Left lung (tissue), 10 donors: ENCODE results near the gene WDFY2. TPM values are rescaled to one million over a fixed set of nuclear protein-coding genes. Genes with fewer than 3 reads are reported as not detected.

Source experiments
- ATAC-seq: fragments of 200-7000 bp; cut with Tn5 transposase; one replicate; pipeline ENCODE4 v1.9.1; 2020; ENCODE audit warnings: moderate library complexity
- DNase-seq, 4 donors: peaks; one replicate each; pipeline ENCODE4 v3.0.0-alpha.2; 2013 to 2020
- H3K27ac ChIP-seq, 2 donors: fragments of 200-600 bp; sonication (generic) in 1 of 2; one replicate each; pipeline versions ENCODE4 v1.5.0 to v1.8.0; 2020 to 2021
- H3K27me3 ChIP-seq, 2 donors: fragments of 200-600 bp; sonication (generic) in 1 of 2; one replicate each; pipeline versions ENCODE4 v1.5.0 to v1.8.0; 2020 to 2021
- H3K36me3 ChIP-seq, 2 donors: fragments of 200-600 bp; sonication (generic) in 1 of 2; one replicate each; pipeline versions ENCODE4 v1.5.0 to v1.8.0; 2020 to 2021
- H3K4me1 ChIP-seq, 2 donors: fragments of 200-600 bp; one replicate each; pipeline ENCODE4 v1.8.0; 2021
- H3K4me3 ChIP-seq, 2 donors: fragments of 200-600 bp; sonication (generic) in 1 of 2; one replicate each; pipeline versions ENCODE4 v1.5.0 to v1.8.0; 2020 to 2021; ENCODE audit warnings: mild to moderate bottlenecking in 1 of 2
- H3K9me3 ChIP-seq, 2 donors: fragments of 200-600 bp; sonication (generic) in 1 of 2; one replicate each; pipeline versions ENCODE4 v1.5.0 to v1.8.0; 2020 to 2021
- CTCF ChIP-seq, 2 donors: fragments of 200-600 bp; sonication (generic) in 1 of 2; IDR thresholded peaks; one replicate each; pipeline versions ENCODE4 v1.5.0 to v1.8.0; 2021; ENCODE audit warnings: antibody characterized with exemption in 2 of 2
- intact Hi-C, 2 donors: fragments of 100-400 bp; cut with DNase I; formaldehyde crosslinking; loops; one replicate each; pipeline versions ENCODE4 v1.11.2 to v1.14.2; 2022
- polyA plus RNA-seq, 6 donors: library from polyadenylated mRNA; unstranded; fragments of 120-200 nt; gene quantifications; one replicate each; pipeline ENCODE4 v1.2.1, GENCODE V29; 2013; ENCODE audit not compliant: insufficient read length in 6 of 6
- total RNA-seq, 2 donors: library from RNA; stranded (reverse); fragmentation: NEBNext Ultra II Directional; extraction: Animal tissue kit (Norgen Biotek cat#: 25700); gene quantifications; one replicate each; pipeline ENCODE4 v1.2.1, GENCODE V29; 2021
- donor health status: DM: no; HTN: yes; CAD: no.
- donor health status: DM: no; HTN: no; CAD: no.

Gene WDFY2
- total and polyA plus RNA-seq, 8 donors: 9.7 to 33.3 (median 22.1) TPM

DNA sequence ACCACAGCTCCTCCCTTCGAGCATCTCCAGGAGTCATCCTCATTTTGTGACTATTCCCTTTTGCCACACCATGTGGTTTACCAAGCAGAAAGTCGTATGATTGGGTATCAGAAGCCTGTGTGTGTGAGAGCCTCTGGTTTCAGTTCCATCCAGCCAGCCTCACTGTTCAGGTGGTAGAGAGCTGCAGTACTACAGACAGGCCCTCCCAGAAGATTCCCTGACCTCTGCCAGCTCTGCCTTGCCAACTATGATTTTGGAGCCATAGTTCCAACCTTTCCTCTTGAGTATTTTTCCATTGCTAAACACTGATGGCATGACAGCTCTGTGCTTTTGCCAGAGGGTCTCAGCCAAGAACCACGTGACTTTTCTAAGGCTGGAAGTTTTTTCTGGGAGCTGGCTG lies 137.2 kb downstream of the WDFY2 start:
- TF ChIP-seq CTCF (IDR thresholded peaks at IDR 0.05): no peak
- intact Hi-C loops: no loop called here
- ATAC-seq (no peak), DNase-seq (peak in 1 of 4 donors; percentile 45)
- Histone ChIP-seq H3K4me1 (no peaks in the 10 kb centered on the region), H3K27ac (no peak overlapping the region), H3K4me3 (no peak overlapping the region), H3K36me3 (peaks cover 0 to 8% of the 10 kb centered on the region in 2 donors), H3K9me3 (no peaks in the 10 kb centered on the region), H3K27me3 (no peaks in the 10 kb centered on the region)

DNA sequence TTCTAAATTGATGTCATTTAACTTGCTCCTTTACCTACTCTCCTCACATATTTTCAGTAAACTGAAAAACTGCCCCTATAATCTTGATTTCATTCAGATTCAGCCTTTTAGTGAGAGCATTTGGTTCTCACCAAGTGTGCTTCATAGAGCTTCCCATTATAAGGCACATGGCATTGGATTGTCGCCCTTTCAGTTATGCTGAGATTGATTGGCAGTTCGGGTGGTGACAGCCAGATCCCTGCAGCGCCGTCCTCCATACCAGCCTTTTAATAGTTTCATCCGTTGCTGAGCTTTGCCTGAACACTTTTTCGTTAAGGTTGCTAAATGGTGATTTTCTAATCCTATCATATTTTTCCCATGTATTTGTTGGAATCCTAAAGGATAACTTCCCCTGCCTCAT lies 139.3 kb downstream of the WDFY2 start:
- Histone ChIP-seq H3K4me3 (no peak overlapping the region), H3K27me3 (no peaks in the 10 kb centered on the region), H3K27ac (no peak overlapping the region), H3K36me3 (peaks cover 0 to 11% of the 10 kb centered on the region in 2 donors), H3K4me1 (no peaks in the 10 kb centered on the region), H3K9me3 (no peaks in the 10 kb centered on the region)
- TF ChIP-seq CTCF (IDR thresholded peaks at IDR 0.05): no peak
- ATAC-seq: no peak
- intact Hi-C loops: no loop called here
- no peak for DNase-seq

- Histone ChIP-seq H3K4me3 (no peak overlapping the region), H3K27ac (no peak overlapping the region), H3K4me1 (no peaks in the 10 kb centered on the region), H3K9me3 (no peaks in the 10 kb centered on the region), H3K36me3 (peaks cover 0 to 11% of the 10 kb centered on the region in 2 donors), H3K27me3 (no peaks in the 10 kb centered on the region)
- intact Hi-C loops: no loop called here
- ATAC-seq (no peak), DNase-seq (no peak)
- TF ChIP-seq CTCF (IDR thresholded peaks at IDR 0.05): no peak
Measured at GRCh38 chr13:51724721-51725120, 140.5 kb downstream of the WDFY2 start.

DNA sequence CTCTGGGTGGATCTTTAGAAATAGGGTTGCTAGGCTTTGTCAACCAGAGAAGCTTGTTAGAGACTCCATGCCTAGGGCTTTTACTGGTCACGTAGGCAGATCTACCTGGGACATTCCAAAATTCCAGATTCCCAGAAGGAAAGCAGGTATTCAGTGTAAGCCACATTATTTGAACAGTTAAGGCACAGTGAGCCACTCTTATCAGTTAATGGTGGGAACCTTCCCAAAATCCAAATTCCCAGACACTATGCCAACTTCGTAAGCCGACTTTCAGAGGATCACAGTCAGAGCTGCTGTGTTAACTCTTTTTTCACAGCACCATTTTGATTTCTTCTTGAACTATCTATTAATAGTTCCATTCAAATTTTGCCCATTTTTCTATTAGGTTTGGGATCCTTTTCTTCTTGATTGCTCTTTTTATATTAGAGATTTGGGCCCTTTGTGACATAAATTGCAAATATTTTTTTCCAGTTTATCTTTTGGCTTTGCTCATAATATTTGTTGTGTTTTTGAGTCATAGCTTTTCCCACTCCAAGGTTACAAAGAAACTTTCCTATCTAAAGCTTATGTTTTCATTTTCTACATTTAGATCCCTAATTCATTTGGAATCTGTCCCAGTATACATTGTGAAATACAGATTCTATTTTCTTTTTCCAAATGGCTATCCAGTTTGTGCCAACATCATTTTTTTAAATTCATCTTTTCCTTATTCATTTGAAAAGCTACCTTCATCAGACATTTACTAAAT lies 142.4 kb downstream of the WDFY2 start:
- no peak for ATAC-seq
- no peak for TF ChIP-seq CTCF (IDR thresholded peaks at IDR 0.05)
- intact Hi-C loops: no loop called here
- no peaks in the 10 kb centered on the region for H3K27me3 ChIP-seq
- H3K27ac ChIP-seq: no peak overlapping the region
- DNase-seq: peak in 2 of 4 donors; percentile 74 to 82
- H3K9me3 ChIP-seq: no peaks in the 10 kb centered on the region
- no peak overlapping the region for H3K4me3 ChIP-seq
- H3K4me1 ChIP-seq: peaks cover 4 to 8% of the 10 kb centered on the region in 2 donors
- peaks cover 0 to 11% of the 10 kb centered on the region in 2 donors for H3K36me3 ChIP-seq

- DNase-seq: no peak
- no peak for ATAC-seq
- intact Hi-C loops: no loop called here
- H3K4me1 ChIP-seq: peaks cover 4 to 8% of the 10 kb centered on the region in 2 donors
- H3K27me3 ChIP-seq: no peaks in the 10 kb centered on the region
- H3K27ac ChIP-seq: no peak overlapping the region
- H3K36me3 ChIP-seq: peaks cover 0 to 11% of the 10 kb centered on the region in 2 donors
- H3K9me3 ChIP-seq: no peaks in the 10 kb centered on the region
- no peak for TF ChIP-seq CTCF (IDR thresholded peaks at IDR 0.05)
- H3K4me3 ChIP-seq: no peak overlapping the region
Measured at GRCh38 chr13:51727634-51728274, 143.5 kb downstream of the WDFY2 start.
